GM21723 (cell line): ENCODE measurements around the gene KCNQ1.

Source experiments
- ATAC-seq: cut with Tn5 transposase; IDR thresholded peaks from one replicate; pipeline ENCODE4 v1.9.1; 2021; ENCODE audit warnings: mild to moderate bottlenecking, moderate library complexity; ENCODE audit not compliant: unreplicated experiment

The KCNQ1 gene

DNA sequence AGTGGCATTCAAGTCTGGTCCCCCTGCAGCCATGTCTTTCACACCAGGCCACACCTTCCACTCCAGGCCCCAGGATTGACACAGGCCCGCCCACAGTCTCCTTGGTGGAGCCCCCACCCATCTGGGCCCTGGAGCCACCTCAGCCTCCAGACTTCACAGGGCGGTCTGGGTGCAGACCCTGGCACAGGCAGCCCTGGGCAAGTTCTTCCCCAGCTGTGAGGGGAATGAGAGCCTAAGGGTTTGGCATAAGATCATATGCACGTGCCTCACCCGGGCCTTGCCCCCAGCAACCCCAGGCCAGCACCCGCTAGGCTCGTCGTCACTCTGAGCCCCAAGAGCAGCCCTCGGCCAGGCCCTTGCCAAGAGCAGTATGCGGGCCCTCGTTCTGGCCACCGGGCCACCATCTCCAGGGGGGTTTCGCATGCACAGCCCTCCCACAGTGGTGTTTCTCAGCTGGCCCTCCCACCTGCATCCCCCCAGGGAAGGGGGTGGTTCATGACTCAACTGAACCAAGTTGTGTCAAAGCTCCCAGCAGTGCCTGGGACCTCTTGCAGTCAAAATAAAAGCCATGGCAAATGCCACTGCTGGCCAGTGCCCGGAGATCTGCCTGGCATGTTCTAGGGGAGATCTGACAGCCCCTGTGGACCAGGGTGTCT is 325.4 kb downstream of the KCNQ1 start:
- ATAC-seq = no peak

DNA sequence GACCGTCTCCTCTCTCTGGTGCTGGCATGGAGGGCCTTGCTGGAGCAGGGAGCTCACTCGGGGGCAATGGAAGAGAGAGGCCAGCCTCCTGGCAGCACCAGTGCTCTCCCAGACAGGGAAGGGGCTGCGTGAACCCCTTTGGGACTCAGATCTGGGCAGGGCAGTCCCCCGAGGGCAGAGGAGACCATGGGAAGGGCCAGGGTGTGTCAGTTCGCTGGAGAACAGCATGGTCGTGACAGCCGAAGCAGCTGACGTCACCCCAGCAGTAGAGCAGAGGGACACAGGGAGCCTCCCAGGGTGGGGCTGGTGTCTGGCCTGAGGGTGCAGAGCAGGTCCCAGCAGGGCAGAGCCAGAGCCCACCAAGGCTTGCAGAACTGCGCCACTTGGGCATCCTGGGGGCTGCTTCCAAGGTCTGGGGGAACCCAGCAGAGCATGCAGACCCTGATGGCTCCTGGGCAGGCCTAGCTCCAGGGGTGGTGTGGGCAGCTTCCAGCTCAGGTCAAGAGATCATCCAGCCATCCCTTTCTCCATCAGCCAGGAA is 326.0 kb downstream of the KCNQ1 start:
- no peak for ATAC-seq

DNA sequence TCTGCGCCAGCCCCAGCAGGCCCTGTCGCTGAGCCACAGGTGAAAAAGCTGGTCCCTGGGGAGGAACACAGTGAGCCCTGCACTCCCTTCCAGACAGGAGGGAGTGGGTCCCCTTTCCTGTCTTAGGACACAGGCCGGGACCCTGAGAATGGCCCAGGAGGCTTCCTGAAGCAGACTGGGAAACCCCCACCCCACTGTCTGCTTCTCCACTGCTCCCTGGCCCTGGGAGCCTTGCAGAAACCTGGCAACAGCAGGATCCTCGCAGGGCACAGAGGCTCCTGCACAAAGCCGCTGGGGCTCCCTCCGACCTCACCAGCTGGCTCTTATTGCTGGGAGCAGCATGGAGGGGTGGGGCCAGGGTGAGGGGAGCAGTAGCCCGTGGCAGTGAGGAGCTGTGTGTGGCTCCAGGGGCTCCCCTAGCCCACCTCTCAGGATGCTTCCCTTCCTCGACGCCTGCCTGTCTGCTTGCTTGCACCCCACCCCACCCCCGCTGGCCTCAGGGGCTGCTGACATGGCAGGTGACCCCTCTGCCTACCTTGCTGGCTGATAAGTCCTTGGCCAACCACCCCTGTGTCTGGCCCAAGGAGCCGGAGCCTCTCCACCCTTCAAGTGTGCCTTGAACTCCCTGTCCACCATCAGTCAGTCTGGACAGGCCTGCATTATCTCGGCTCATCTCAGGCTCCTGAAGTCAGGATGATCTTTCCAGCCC is 327.1 kb downstream of the KCNQ1 start:
- ATAC-seq = no peak

DNA sequence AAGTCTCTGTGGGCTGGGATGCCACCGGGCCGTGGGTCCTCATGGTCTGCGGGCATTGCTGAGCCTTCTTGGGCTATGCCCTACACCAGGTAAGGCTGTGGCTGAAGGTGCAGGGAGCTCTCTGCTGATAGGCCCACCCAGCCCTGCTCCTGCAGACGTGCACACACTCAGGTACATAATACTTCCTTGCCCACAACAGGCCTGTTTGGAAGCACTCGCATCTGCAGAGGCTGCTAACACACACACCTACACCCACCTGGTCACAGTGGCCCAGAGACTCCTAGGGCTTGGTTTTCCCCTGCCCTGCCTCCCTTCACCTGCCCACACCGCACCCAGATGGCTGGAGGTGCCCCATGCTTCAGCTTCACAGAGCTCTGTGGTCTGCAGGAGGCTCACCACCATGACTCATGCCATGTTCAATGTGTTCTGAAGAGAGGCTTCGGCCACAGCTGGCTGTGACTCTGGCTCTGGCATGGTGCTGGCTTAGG is 327.8 kb downstream of the KCNQ1 start:
- ATAC-seq = no peak

DNA sequence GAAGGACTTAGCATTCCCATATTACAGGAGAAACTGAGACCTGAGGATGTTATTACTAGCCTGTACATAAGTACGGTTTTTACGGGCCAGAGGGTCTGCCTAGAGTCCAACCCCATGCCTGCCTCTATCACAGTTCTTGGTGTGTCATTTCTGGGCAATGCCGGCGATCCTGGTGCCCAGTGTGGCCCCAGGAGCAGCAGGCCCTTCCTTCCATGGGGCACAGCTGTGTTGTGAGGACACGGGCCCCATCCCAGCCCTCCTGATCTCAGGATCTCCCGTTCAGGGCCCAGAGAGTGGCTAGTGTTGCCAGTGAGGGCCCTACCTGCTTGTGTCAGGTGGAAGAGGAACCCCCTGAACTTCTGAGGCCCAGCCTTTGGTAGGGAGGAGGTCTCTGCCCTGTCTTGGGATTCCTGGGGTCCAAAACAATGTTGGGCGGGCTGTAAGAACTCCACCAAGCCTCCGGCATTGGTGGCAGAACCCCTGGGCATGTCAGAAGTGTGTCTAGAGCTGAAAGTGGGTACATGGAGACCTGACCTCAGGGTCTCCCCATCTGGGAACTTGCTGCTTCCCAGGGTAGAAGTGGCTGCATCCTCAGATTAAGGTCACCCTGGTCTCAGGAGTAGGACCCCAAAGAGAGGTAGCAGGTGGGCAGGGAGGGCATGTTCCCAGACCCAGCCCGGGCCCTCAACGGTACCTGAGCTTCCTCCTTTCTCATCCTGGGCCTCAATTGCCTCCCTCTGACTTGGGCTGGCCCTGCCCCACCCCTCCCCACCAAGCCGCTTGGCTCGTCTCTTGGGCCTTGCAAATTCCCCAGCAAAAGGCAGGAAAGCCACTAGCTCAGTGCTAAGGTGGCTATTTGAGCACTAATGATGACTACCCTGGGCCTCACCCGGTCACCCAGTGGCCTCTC is 329.6 kb downstream of the KCNQ1 start:
- no peak for ATAC-seq

DNA sequence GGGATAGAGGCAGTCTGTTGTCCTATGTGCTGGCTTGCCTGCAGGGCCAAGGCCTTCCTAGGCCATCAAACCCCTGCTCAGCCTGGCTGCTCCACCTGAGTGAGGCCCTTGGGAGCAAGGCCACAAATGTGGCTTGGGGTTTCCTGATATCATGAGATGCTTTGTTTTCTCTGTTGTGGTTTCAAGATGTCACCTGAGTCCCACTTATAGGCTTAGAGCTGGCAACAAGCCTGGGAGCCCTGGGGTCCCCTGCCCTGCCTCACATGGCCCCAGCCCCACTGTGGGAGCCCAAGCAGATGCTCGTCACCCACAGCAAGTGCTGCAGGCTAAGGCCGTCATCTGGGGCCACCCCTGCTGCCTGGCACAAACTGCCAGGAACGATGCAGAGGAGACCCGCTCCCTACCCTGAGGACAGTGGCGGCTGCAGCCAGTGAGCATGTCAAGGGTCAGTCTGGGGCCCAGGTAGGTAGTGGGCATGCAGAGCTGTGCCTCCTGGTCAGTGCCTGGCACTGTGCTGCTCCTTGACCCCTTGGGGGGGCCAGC is 330.3 kb downstream of the KCNQ1 start:
- ATAC-seq = no peak

DNA sequence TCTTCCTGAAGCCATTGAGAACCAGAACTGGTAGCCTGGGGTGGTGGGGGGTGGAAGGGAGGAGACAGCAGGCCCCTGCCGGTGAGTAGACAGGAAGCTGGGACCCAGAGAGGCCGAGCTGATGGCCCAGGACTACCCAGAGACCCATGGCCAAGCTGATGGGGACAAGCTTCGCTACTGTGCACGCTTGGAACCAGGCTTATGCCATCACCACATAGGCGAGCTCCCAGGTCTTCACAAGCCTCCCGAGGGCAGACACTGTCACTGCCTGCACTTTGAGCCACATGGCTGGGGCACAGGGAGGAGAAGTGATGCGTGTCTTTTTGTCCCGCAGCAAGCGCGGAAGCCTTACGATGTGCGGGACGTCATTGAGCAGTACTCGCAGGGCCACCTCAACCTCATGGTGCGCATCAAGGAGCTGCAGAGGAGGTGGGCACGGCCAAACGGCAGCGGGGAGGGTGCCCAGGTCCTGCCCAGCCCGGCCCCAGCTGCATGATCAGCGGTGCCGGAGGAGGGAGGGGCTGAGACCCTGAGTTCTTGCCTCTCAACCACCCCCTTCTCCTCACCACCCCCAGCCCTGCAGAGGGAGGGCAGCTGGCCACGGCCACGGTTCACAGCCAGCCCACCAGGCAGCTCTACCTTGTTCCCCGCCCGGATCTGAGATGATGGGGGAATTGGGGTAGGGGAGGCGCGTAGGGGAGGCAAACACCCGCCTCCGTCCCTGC is 331.0 kb downstream of the KCNQ1 start:
- no peak for ATAC-seq

DNA sequence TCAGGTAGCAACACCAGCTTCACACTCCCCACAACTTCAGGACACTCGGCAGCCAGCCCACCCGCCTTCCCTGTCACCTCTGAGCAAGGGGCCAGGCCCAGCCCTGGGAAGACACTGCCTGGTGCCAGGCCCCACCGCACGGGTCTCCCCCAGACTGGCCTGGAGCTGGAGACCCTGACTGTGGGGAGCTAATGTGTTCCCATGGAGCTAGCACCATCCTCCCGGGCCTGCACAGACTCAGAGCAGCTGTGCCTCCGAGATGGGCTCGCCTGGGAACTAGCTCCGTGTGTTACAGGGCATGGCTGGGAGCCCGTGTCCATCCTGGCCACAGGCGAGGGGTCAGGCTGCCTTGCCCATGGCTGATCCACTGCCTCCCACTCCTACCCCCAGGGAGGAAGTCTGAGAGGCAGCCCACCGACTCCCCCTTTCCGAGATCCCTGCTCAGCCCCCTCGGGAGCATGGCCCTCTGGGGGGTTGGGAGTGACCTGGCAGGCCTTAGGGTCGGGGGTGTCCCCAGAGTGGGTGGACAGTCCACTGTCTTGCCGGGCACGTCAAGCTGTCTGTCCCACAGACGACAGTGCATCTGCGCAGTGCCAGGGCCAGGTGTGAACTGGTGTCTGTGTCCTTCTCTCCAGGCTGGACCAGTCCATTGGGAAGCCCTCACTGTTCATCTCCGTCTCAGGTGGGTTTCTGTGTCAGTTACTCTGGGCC is 331.7 kb downstream of the KCNQ1 start:
- no peak for ATAC-seq

DNA sequence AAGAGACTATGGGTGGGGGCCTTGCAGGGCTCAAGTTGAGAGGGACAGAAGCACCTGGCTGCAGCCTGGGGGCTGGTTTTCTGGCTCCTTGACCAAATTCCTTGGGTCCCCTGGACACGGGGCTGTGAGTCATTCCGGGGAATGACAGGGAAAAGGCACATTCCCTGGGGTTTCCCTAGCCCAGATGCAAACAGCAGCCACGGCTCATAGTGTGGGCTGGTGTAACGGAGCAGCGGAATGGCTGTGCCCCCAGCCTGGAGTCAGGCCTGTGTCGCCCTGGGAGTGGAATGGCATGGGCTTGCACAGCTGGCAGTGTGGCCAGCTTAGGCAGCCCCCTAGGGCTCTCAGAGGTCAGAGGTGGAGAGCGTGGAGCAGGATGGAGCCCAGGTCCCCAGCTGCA is 332.6 kb downstream of the KCNQ1 start:
- no peak for ATAC-seq

DNA sequence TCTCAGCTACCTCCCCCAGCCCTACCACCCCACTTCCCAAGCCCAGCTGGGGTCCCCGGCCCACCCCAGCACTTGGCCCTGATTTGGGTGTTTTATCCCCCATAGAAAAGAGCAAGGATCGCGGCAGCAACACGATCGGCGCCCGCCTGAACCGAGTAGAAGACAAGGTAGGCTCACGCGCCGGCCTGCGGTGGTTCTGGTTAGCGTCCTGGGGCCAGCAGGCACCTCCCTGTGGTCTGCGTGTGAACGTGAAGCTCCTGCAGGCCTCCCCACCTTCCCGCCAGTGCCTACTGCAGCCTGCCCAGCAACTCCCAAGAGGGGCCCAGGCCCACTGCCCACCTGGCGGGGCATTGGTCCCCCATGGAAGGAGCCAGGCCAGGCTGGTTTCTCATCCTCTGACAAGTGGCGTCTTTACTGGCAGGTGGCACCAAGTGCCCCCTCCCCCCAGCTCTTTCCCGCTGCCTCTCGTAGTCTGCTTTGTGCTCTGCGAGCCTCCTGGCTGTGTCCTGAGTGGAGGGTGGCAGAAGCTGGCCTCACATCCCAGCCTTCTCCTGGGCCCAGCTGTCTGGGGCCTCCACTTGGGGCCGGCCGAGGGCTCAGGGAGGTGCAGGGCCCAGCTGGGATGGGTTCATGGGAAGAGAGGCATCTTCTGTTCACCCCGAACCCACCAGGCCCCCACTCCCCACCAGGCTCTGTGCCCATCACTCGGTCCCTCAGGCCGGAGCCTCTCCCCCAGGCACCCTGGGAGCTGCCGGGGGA is 333.2 kb downstream of the KCNQ1 start:
- ATAC-seq = no peak

DNA sequence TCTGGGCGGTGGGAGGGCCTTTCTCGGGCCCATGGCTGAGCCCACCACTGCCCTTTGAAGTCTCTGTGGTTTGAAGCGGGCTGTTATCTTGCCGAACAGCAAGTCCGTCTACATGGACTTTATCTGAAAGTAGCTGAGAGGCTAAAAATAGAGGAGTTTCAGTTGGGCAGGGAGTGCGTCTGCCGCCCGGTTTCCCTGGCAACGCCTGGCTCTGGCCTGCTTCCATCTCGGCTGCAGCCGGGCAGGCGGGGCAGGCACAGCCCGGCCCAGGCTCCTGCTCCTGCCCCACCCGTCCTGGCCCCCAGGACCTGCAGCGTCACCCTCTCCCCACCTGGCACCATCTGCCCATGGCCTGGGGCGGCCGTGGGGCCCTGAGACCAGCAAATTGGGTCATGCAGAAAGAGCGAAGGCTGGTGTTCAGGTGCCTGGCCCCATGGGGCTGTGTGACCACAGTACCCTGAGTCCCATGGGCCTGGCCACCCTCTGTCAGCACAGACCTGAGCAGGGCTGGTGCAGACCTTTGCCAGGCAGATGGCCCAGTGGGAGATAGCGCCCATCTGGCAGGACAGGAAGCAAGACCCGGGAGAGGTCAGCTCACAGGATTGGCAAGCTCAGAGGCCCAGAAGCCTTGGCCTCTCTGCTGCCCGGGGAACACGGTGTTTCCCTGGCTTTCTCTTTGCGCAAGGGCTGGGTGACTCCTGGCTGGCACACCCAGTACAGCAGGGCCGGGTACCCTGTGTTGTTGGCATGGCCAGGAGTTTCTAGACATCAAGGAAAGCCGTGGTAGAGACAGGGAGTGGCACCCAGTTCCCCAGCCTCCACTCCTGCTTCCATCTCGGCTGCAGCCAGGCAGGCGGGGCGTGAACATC is 334.1 kb downstream of the KCNQ1 start:
- no peak for ATAC-seq

DNA sequence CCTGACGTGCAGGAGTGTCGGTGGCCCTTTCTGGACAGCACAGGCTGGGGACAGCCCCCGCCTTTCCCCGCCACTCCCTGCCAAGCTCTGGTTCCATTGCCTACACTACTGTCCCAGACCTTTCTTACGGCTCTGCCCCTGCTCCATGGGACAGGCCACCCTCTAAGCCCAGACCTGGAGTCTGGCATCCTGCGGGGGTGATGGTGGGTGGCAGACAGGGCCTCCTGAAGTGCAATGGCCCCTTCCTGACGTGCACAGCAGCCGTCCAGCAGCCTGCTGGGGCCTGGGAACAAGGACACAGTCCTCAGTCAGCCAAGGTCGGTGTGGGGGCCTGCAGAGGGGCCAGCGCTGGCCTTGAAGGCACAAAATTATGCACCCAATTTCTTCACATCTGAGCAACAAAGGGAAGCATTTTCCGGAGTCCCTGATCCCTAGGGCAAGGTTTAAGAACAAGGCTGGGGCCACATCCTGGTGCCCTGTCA is 334.7 kb downstream of the KCNQ1 start:
- ATAC-seq = no peak

DNA sequence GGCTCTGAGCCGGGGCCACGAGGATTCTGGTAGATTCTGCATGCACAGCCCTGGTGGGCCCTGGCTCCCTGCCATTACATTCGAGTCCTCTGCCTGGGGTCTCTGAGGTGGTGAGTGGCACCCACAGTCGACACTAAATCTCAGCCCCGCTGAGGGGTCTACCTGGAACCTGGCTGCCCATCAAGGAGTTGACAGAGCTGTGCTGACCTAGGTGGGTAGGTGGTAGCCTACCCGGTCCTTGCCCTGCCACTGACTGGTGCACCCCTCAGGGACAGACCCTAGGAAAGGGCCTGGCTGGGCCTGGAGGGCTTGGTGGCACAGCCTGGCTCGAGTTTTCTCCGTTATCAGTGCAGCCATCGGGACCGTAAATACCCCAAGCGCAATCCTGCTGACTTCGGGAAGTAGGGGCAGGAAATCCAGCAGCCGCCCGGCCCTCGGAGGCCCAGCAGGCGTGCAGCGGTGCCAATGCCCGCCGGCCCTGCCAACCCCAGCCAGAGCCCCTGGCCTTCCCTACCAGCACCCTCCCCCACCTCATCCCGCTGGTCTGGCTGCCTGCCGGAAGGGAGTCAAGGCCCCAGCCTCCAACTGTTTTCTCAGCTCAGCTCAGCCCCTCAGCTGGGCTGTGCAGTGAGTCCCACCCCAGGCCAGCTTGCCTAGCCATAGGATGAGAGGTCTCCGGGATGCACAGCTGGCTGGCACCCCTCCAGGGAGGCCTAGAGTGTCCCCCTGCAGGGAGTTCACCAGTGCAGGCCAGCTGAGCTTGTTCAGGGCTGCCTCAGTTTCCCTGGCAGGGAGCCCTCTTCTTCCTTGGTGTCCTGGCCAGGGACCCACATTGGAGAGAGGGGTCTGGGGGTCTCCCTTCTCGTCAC is 335.4 kb downstream of the KCNQ1 start:
- ATAC-seq = no peak

DNA sequence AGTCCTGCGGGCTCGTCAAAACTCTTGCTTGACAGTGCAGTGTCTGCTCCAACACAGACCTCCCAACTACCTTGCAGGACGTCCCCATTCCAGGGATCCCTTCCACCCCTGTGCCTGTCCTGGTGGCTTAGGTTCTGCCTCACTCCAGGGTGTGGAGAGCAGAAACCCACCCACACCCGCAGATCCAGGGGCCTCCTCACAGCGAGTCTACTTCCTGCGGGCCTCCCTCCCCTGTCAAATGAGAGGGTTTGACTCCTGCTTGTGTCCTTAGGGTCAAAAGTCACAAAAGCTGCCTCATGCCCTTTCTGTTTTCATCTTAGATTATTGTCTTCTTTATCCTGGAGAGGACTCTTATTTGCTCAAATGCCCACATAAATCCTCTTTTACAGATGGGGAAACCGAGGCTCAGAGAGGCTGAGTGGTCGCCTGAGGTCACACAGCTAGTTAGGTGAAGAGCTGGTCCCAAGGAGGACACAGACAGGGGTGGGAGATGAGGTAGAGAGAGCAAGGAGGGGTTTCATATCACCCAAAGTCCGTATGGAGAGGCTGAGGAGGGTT is 336.1 kb downstream of the KCNQ1 start:
- no peak for ATAC-seq

DNA sequence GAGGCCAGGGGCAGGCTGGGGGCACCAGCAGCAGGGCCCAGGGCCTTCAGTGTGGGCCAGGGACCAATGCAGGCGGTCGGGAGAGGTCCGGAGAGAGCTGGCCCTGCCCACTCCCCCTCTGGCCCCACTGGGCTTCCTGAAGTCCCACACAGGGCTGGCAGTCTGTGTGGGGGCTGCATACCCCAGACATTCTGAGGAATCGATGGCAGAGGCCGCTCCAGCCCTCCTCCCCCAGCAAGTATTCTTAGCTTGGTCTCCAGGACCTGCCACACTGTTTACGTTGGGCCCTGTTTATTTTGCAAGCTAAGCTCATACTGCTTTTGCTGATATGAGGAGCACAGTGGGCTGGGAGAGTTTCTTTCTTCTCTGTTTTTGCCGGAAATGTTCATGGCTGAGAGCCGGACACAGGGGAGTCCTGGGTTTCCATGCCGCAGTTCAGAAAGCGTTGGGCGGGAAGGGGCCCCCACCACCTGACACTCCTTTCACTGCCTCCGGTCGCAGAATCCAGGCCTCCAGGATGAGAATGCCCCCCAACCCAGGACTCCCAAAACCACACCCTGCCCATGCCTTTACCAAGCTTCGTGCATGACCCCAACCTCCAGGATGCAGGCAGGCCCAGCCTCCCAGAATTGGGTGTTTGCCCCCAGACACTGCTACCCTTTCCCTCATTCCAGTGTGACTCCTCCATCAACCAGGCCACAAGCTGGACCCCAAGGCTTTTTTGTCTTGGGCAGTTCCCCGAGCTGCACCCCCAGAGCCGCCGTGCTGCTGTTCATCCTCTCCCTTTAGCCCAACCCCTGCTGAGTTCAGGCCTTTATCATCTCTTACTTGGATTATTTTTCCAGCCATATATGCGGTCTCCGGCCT is 336.8 kb downstream of the KCNQ1 start:
- ATAC-seq = no peak

DNA sequence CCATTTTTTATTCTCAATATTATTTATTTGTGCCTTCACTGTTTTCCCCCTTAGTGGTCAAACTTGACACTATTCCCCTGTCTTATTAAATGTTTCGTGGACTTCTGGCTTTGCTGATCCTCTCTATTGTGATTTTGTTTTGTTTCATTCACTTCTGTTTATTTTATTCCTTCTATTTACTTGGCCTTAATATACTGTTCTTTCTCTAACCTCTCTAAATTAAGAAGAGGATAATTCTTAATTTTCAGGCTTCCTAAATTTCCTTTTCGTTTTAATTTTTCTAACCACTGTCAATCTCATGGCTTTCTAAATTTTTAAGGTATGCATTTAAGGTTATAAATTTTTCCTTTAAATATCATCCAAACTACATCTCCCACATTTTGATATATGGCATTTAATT is 338.0 kb downstream of the KCNQ1 start:
- no peak for ATAC-seq
